Right renal pelvis (tissue), 4 donors: ENCODE results near the gene STUM. TPM values are rescaled to one million over a fixed set of nuclear protein-coding genes. Genes with fewer than 3 reads are reported as not detected.

Experiments
- DNase-seq, 4 donors: peaks; one replicate each; pipeline ENCODE4 v3.0.0-alpha.2; 2013; ENCODE audit warnings: low read depth in 4 of 4, low spot score in 3 of 4, missing footprints in 1 of 4
- polyA plus RNA-seq, 4 donors: library from polyadenylated mRNA; unstranded; fragments of 120-200 nt; gene quantifications; one replicate each; pipeline ENCODE4 v1.2.1, GENCODE V29; 2013; ENCODE audit not compliant: insufficient read length in 4 of 4

STUM gene
- polyA plus RNA-seq, 4 donors, result 0.93 to 1.9 (median 1.2) TPM

- no peak for DNase-seq
Measured at GRCh38 chr1:226619031-226619430, 70.5 kb downstream of the STUM start.

DNA sequence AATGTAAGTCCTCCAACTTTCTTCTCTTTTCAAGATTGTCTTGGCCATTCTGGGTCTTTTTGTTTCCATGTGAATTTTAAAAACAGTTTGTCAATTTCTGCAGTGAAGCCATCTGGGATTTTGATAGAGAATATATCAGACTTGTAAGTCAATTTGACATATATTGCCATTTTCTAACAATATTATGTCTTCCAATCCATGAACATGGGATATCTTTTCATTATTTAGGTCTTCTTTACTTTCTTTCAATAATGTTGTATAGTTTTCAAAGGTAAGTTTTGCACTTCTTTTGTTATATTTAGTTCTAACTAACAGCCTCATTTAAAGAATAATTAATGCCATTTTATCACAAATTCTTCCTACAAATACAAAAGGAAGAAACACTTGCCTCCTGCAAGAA lies 73.4 kb downstream of the STUM start:
- DNase-seq, result no peak

DNA sequence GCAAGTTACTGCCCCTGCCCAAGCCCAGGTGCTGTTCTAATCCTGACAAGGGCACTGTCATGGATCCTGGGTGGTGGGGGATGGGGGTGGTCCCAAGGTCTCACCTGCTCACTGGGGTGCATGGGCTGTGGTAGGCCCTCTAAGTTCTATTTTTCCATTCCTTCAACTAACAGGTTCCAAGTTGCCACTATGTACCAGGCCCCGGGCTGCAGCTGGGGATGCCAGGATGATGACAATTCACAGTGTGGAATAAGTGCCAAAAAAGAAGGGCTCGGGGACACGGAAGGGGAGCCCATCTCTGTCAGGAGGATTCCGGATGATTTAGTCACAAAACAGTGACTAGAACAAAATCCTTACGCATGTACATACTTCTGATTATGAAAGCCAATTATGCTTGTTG lies 76.0 kb downstream of the STUM start:
- no peak for DNase-seq

GRCh38 chr1:226625326-226625725 lies 76.8 kb downstream of the STUM start:
- DNase-seq, result no peak

- no peak for DNase-seq
Measured at GRCh38 chr1:226625832-226626576, 77.4 kb downstream of the STUM start.

DNA sequence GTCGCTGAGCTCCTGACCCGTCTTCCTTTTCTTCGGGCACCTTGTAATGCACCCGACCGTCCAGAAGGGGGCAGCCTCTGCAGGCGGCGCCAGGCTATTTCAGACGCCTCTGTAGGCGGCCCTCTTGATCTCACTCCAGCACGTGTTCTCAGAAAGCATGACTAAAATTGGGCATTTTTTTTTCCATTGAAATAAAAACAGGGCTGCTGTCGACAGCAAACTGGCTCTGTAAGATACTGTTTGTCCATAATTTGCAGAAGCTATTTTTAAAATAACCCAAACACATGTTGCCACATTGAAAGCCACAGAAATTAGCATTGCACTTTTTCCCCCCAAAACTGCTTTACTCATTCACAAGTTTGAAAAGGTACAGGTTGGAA lies 78.0 kb downstream of the STUM start:
- DNase-seq, result no peak

GRCh38 chr1:226627050-226627755 lies 78.6 kb downstream of the STUM start:
- DNase-seq, result no peak

GRCh38 chr1:226627924-226628611 lies 79.5 kb downstream of the STUM start:
- no peak for DNase-seq

GRCh38 chr1:226628612-226629155 lies 80.1 kb downstream of the STUM start:
- DNase-seq, result no peak

- DNase-seq, result no peak
Measured at GRCh38 chr1:226629210-226629895, 80.8 kb downstream of the STUM start.

GRCh38 chr1:226629896-226630550 lies 81.5 kb downstream of the STUM start:
- no peak for DNase-seq

GRCh38 chr1:226630592-226630991 lies 82.0 kb downstream of the STUM start:
- no peak for DNase-seq

GRCh38 chr1:226631229-226632000 lies 82.9 kb downstream of the STUM start:
- no peak for DNase-seq

- DNase-seq, result no peak
Measured at GRCh38 chr1:226632169-226632879, 83.8 kb downstream of the STUM start.

GRCh38 chr1:226632922-226633351 lies 84.4 kb downstream of the STUM start:
- DNase-seq, result no peak

DNA sequence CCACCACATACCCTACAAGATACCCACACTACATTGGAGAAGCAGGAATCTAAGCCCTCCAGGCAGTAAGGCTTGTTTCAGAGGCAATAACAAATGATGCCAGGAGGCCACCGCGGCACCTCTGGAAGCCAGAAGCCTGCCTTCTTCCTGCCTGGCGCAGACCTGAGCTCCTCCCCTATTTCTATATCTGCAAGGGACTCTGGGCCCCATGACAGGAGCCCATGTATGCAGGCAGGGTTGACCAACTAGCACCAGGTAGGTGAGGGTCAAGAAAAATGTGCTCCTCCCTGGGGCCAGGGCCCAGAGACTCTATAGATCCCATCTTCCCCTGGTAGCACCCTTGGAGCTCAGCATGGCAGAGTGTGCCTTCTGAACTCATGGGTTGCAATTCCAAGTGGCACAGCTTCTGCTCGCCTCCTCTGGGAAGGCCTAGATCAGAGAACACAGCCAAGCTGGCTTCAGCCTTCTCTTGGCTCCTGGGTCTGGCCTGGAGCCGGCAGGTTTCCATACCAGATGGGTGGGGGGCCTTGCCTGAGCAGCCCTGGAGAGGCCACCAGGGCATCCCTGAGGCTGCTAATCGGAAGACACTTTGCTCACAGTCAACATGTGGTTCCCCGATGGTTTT lies 85.1 kb downstream of the STUM start:
- DNase-seq, result no peak

- peak in 1 of 4 donors; percentile 64 for DNase-seq
Measured at GRCh38 chr1:226634166-226634588, 85.6 kb downstream of the STUM start.

GRCh38 chr1:226634611-226635246 lies 86.2 kb downstream of the STUM start:
- no peak for DNase-seq
